Measurements from ENCODE around the gene RTTN. TPM values are rescaled to one million over a fixed set of nuclear protein-coding genes. Genes with fewer than 3 reads are reported as not detected.
A peak's percentile ranks its signal among the peaks of the same experiment; 100 is the strongest.

Gene RTTN
- polyA plus RNA-seq, 10 donors: 8.6 to 15.7 (median 11.3) TPM

GRCh38 chr18:70085641-70086040 is 119.8 kb downstream of the RTTN start:
- no peak for DNase-seq

- DNase-seq: no peak
Measured at GRCh38 chr18:70082430-70082829, 123.1 kb downstream of the RTTN start.

GRCh38 chr18:70078106-70078505 is 127.4 kb downstream of the RTTN start:
- DNase-seq: no peak

DNA sequence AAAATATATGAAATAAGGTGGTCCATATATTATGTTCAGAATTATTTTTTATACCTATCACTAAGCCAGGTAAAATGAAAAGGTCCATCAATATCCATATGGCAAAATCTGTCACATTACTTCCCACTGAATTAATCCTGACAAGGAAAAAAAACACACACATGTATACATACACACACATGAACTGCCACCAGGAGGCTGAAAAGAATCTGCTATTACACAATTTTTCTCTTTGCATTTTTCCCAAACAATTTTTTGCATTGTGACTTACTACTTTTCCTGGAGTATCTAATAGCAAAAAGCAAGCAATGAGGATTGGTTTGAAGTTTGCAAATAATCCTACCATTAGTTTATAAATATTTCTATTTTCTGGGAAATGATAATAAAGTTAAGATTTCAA is 129.6 kb downstream of the RTTN start:
- no peak for DNase-seq

DNA sequence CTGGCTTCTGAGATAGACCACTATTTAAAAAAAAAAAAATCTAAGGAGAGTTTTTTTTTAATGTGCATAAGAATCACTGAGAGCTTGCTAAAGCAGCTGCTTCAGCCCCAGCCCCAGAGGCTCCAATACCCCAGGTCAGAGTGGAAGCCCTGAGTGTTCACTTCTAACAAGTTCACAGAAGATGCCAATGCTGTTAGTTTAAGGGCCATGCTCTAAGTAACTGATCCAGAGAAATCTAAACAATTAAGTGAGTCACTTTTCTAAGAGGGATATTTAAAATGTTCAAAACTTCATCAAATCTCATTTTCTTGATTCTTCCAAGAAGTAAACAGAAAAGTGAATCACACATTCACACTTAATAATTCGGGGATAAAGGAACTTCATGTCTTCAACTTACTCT is 131.4 kb downstream of the RTTN start:
- DNase-seq: no peak

GRCh38 chr18:70073432-70073831 is 132.1 kb downstream of the RTTN start:
- DNase-seq: no peak

DNA sequence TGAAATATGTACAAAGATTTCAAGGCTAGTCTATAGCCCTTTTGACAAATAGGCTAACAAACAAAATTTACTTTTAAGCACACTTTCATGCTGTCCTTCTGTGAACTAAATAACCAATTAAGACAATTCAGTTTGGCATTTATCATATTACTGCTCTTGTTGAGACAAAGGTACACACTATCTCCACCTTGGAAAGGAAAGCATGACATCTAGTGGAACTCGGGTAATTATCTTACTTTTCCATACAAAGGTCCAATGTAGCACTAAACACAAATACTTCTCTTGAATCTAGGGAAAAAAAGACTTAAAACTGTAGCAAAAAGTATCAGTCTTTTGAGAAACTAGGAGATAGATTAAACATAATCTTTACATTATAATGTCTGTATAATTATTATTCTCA is 132.8 kb downstream of the RTTN start:
- peak; percentile 13 to 28 (median 22) for DNase-seq

DNA sequence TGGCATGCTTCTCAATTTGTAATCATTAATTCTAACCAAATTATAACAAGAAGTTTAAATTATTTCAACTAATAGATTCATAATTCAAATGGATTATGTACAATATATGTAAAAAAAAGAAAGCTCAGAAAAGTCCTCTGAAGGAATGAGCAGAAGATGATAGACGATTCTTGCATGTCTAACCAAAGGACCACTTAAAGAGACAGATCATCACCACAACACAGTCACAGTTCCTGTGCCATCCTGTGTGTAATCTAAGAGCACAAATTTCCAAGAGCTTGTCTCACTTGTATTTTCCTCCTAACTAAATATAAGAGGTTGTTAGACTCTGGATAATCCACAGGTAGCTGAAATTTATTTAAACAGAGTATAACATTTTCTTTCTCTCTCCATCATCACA is 135.5 kb downstream of the RTTN start:
- no peak for DNase-seq

DNA sequence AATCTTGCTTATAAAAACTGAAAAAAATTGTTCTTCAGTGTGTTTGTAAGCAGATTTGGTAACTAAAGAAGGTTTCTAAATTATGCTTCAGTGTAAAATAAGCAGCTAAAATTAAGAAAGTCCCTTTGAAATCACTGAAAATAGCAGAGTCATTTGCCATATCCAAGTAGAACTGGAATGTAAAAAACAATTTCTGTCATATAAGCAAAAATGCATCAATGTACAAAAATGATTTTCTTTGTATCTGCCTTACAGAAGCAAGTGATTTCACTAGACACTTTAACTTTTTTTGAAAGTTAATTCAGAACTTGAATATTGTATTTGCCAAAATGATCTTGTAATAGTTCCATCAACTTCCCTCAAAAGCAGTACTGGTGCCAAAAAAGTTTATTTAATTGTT is 136.1 kb downstream of the RTTN start:
- no peak for DNase-seq

DNA sequence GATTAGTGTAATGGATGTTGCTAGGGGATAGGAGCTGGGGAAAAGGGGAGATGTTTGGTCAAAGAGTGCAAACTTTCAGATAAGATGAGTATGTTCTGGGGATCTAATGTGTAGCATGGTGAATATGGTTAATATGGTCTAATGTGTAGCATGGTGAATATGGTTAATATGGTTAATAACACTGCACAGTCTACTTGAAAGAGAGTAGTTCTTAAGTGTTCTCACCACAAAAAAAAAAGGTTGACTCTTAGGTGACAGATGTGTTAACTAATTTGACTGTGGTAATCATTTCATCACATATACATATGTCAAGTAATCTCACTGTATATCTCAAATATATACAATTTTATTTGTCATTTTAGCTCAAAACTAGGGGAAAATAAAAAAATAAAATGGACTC is 136.5 kb downstream of the RTTN start:
- DNase-seq: no peak

- DNase-seq: no peak
Measured at GRCh38 chr18:70059684-70060083, 145.8 kb downstream of the RTTN start.

- DNase-seq: no peak
Measured at GRCh38 chr18:70058916-70059315, 146.6 kb downstream of the RTTN start.

DNA sequence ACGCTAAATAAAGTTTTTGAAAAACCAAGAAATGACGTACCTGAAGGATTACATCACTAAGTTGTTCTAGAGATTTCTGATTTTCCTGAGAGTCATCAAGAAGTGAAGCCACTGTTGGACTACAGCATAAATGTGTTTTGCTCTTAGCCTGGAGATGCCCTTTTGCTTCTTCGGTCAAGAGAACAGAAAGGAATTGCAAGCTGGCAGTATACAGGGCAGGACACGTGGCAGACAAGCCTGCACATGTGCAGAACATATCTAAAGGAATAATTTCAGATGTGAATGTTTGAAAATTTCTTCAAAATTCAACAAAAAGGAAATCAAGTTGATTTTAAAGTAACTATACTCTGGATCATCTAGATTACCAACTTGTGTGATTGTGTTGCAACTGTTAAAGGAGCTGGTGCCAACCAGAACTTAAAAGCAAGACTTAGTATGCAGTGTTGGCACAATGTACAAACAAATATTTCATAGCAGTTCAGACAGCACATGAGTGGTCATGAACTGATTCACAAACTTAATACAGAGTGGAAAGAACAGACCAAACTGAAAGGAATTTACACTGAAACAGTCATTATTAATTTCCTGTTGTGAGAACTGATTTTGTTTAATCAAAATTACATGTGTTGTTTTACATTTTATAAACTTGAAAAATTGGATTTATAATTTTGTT is 157.4 kb downstream of the RTTN start:
- DNase-seq: no peak

DNA sequence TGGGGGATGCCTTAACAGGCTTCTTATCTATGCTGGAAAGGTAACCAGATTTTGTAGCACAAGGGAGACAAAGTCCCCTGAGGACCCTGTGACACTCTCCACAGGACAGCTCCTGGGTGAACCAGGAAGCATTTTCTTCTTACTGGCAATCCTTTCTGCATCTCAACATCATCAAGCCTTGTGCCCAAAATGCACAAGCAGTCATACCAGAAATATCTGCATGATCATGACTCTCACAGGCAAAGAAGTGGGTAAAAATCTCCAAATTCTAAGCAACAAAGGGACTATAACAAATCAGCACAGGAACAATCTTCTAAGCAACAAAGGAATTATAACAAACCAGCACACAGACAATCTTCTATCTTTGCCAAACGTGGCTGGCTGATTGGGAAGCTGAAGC is 158.7 kb downstream of the RTTN start:
- DNase-seq: no peak

- no peak for DNase-seq
Measured at GRCh38 chr18:70046207-70046606, 159.3 kb downstream of the RTTN start.

DNA sequence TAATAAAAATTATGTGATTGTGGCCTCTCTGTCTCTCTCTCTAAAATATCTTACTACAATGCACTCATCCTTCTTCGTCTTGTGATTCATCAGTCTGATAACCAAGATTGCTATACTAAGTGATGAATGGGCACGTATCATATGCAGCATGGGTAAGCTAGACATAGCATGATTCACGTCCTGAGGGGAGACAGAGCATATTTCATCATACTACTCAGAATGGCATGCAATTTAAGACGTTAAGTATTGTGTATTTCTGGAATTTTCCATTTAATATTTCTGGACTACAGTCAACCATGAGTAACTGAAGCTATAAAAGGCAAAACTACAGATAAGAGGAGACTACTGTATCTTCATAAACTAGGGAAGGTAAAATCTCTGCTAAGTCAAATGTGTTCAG is 160.9 kb downstream of the RTTN start:
- peak in 1 of 3 donors; percentile 95 for DNase-seq

GRCh38 chr18:70041459-70042050 is 163.9 kb downstream of the RTTN start:
- no peak for DNase-seq

DNA sequence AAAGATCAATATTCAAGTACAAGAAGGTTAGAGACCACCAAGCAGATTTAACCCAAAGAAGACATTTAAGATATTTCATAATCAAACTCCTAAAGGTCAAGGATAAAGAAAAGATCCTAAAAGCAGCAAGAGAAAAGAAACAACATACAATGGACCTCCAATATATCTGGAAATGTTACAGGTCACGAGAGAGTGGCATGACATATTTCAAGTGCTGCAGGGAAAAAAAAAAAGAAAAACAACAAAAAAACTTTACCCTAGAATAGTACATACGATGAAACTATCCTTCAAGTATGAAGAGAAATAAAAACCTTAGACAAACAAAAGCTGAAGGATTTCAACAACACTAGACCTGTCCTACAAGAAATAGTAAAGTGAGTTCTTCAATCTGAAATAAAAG is 166.3 kb downstream of the RTTN start:
- no peak for DNase-seq

DNA sequence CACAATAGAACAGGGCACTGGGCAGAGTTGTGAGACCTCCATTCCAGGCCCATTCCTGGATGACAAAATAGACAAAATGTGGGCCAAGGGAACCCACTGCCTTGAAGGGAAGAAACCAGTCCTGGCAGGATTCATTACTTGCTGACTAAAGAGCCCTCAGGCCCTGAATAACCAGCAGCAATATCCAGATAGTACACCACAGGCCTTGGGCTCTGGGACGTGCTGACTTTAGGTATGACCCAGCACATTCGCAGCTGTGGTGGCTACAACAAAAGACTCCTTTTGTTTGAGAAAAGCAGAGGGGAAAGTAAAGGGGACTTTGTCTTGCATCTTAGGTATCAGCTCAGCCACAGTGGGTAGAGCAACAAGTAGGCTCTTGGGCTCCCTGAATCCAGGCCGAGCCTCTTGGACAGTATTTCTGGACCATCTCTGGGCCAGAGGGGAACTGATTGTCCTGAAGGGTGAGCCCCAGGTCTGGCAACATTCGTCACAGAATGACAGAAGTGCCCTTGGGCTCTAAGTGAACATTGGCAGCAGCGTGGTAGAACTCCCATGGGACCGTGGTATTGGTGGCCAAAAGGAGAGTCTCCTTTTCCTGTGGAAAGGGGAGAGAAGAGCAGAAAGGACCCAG is 167.9 kb downstream of the RTTN start:
- DNase-seq: no peak

DNA sequence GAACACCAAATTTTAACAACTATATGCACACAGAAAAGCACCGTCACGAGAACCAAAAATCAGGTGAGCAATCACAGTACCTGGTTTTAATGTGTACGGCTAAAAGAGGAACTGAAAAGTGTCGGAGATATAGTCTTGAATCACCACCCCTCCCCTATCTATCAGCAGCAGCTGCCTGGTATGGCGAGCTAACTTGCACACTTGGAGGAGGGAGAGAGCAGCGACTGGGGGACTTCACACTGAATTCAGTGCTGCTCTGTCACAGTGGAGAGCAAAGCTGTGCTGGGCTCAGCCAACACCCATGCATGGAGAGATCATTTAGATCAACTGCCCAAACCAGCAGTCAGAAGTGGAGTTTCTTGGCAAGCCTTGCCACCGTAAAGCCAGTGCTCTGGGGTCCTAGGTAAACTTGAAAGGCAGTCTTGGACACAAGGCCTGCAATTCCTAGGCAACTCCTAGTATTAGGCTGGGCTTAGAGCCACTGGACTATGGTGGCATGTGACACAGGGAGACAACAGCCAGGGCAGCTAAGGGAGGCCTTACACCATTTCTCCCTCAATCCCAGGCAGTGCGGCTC is 168.6 kb downstream of the RTTN start:
- no peak for DNase-seq

- no peak for DNase-seq
Measured at GRCh38 chr18:70036168-70036567, 169.3 kb downstream of the RTTN start.

DNA sequence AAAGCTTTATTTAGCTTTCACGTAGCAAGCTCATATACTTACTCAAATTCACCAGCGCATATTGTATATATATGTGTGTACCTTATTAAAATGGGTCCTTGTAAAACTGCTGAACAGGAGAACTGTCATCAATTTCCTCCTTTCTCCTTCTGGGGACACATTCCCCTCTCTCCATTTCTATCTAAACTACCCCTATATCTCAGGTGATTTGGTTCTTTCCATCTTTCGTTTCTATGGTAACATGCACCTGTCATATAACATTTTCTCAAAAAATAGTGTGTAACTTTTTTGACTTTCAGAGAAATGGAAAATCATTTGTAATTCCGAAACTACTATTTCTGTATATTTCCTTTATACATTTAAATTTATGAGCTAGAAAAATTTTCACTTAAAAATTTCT is 174.3 kb downstream of the RTTN start:
- no peak for DNase-seq

DNA sequence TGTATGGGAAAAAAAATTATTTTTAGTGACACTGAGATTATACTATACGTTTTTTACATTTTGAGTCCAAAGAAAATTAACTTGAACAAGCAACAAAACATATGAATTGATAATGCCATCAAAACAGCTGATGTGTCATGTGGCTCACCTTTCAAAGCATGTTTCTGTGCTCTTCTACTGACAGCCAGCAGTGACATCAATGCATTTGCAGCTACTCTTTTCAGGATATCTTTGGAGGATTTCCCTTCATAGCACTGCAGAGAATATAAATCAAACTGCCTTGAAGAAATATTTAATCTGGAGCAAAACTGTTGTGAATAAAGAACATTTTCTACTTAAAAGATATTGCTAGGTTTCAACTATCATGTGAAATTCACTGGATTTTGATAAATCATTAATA is 174.8 kb downstream of the RTTN start:
- DNase-seq: no peak

Measured in muscle of back (tissue), 11 donors.